Transverse colon (tissue), 4 donors: Measurements from ENCODE around the gene AFTPH. TPM values are rescaled to one million over a fixed set of nuclear protein-coding genes. Genes with fewer than 3 reads are reported as not detected.
A peak's percentile ranks its signal among the peaks of the same experiment; 100 is the strongest.

ENCODE experiments used
- DNase-seq: peaks from one replicate; pipeline ENCODE4 v3.0.0-alpha.2; 2019
- H3K27ac ChIP-seq, 4 donors: fragments of 200-600 bp; sonication (generic); 2 replicates each; pipeline ENCODE4 v1.5.1; 2016 to 2018; ENCODE audit warnings: inconsistent platforms in 4 of 4
- H3K27me3 ChIP-seq: fragments of 200-600 bp; sonication (generic); 2 replicates; pipeline ENCODE4 v1.5.1; 2017; ENCODE audit warnings: inconsistent platforms
- H3K36me3 ChIP-seq, 4 donors: fragments of 200-600 bp; sonication (generic); 2 replicates each; pipeline ENCODE4 v1.5.1; 2017 to 2019; ENCODE audit warnings: inconsistent platforms in 4 of 4
- H3K4me1 ChIP-seq, 4 donors: fragments of 200-600 bp; sonication (generic); 2 replicates each; pipeline ENCODE4 v1.5.1; 2017 to 2020; ENCODE audit warnings: inconsistent platforms in 4 of 4
- H3K4me3 ChIP-seq, 4 donors: fragments of 200-600 bp; sonication (generic); 1 replicate in 1 of 4; 2 replicates in 3 of 4; pipeline versions ENCODE4 v1.5.1 to v1.6.1; 2017 to 2019; ENCODE audit warnings: inconsistent platforms in 4 of 4
- H3K9me3 ChIP-seq, 2 donors: fragments of 200-600 bp; sonication (generic); 2 replicates each; pipeline ENCODE4 v1.5.1; 2017 to 2019; ENCODE audit warnings: inconsistent platforms in 2 of 2
- EP300 ChIP-seq: sonication (generic); formaldehyde crosslinking; IDR thresholded peaks from one replicate; pipeline ENCODE4 v1.6.1; 2017; ENCODE audit warnings: antibody characterized with exemption, low read depth
- POLR2A ChIP-seq: fragments of 450-650 bp; IDR thresholded peaks from one replicate; pipeline ENCODE4 v1.6.1; 2016; ENCODE audit warnings: antibody characterized with exemption, mild to moderate bottlenecking, moderate library complexity
- POLR2AphosphoS5 ChIP-seq, 3 donors: sonication (generic); formaldehyde crosslinking; IDR thresholded peaks; one replicate each; pipeline ENCODE4 v1.6.1; 2016; ENCODE audit warnings: antibody characterized with exemption in 3 of 3
- WGBS, 2 donors: methylation state at CpG; one replicate each; pipeline ENCODE4 v1.1.5; 2018; ENCODE audit warnings: low coverage in 1 of 2; 5-methylcytosine and 5-hydroxymethylcytosine counted together
- in situ Hi-C, 4 donors: fragments of 200-750 bp; cut with MboI; loops; one replicate each; pipeline versions ENCODE4 v1.15.0 to v1.15.1; 2017; ENCODE audit warnings: low sequenced_read_pairs in 3 of 4, low pct_ligation_motif_present in 1 of 4, low pct_unique_long_range_greater_than_20kb in 1 of 4
- intact Hi-C: fragments of 100-400 bp; cut with DNase I; formaldehyde crosslinking; loops from one replicate; pipeline ENCODE4 v1.15.1; 2023; ENCODE audit warnings: low total_unique reads
- total RNA-seq, 4 donors: library from RNA; depleted of rRNA; stranded (reverse); fragments of >200 nt; gene quantifications; one replicate each; pipeline ENCODE4 v1.1.0, GENCODE V29; 2016
- TF ChIP-seq, protein P1 (sequence below), 5 experiments: fragments of 200-600 bp in 3 of 5; fragments of 450-650 bp in 2 of 5; sonication (generic) in 3 of 5; IDR thresholded peaks; 1 replicate in 2 of 5; 2 replicates in 3 of 5; pipeline ENCODE4 v1.5.1; 2016 to 2017; ENCODE audit warnings: antibody characterized with exemption in 5 of 5, inconsistent platforms in 3 of 5, mild to moderate bottlenecking in 2 of 5, moderate library complexity in 1 of 5

AFTPH gene
- total RNA-seq, 4 donors from 2014 or later = 42.3 to 123 (median 70.2) TPM

DNA sequence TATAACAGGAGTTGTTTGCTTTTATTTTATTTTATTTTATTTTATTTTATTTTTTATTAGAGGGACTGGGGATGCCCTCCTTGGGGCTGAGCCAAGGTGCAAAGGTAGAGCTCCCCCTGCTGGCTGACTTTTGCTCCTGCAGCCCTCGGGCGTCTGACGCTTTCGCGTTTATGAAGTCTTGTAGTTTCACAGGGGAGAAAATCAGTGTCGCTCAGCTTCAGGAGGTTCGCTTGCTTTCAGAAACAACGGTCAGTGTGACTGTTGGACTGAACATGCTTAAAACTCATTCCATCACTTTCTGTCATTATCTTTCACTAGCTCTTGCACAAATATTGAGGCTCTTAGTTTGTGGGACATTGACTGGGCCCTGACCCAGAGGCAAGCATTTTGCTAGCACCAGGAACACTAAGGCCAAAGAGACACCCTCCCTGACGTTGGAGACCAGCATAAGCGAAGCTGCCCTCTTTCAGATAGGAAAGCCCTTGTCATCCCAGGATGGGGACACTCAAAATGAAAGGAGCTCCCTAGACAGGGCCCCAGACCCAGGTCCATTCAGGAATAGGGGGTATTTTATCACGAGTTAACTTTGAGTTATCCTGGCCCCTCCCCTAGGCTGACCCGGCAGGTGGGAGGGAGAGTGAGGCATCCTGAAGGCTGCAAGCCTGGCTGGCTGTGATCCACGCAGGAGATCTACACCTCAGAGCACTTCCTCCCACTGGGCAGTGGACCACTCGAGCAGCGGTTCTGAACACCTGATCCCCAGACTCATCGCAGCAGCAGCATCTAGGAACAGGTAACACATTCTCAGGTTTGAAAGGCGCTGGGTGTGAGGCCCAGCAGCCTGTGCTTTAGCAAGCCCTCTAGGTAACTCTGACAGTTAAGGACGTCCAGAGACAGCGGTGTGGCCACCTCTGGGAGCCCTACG, 35.8 kb upstream of the AFTPH start:
- peaks cover 0 to 14% (median 5%) of the 10 kb centered on the region in 4 donors for H3K4me1 ChIP-seq
- in situ Hi-C loops = loop anchor here (5.0 to 25.0 kb wide), 4 partner anchors 144 to 451 kb away; no protein-coding TSS in a partner anchor

GRCh38 chr2:64489081-64489751, 34.9 kb upstream of the AFTPH start:
- Histone ChIP-seq H3K9me3 (no peaks in the 10 kb centered on the region), H3K4me3 (no peak overlapping the region), H3K36me3 (no peaks in the 10 kb centered on the region), H3K27me3 (no peaks in the 10 kb centered on the region), H3K27ac (no peak overlapping the region), H3K4me1 (peaks cover 0 to 14% (median 5%) of the 10 kb centered on the region in 4 donors)
- in situ Hi-C loops (loop anchor here (5.0 to 25.0 kb wide), 4 partner anchors 144 to 452 kb away; no protein-coding TSS in a partner anchor), intact Hi-C loops (no loop called here)
- WGBS, 2 donors = 70% methylated on average over 2 to 5 of the region's 5 CpGs
- DNase-seq = no peak
- TF ChIP-seq, protein P1, sequence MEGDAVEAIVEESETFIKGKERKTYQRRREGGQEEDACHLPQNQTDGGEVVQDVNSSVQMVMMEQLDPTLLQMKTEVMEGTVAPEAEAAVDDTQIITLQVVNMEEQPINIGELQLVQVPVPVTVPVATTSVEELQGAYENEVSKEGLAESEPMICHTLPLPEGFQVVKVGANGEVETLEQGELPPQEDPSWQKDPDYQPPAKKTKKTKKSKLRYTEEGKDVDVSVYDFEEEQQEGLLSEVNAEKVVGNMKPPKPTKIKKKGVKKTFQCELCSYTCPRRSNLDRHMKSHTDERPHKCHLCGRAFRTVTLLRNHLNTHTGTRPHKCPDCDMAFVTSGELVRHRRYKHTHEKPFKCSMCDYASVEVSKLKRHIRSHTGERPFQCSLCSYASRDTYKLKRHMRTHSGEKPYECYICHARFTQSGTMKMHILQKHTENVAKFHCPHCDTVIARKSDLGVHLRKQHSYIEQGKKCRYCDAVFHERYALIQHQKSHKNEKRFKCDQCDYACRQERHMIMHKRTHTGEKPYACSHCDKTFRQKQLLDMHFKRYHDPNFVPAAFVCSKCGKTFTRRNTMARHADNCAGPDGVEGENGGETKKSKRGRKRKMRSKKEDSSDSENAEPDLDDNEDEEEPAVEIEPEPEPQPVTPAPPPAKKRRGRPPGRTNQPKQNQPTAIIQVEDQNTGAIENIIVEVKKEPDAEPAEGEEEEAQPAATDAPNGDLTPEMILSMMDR (IDR thresholded peaks at IDR 0.05) = no peak
- TF ChIP-seq POLR2AphosphoS5 (IDR thresholded peaks at IDR 0.05) = no peak

More for the DNA sequence above, 35.8 kb upstream of the AFTPH start:
- Histone ChIP-seq H3K36me3 (no peaks in the 10 kb centered on the region), H3K4me3 (no peak overlapping the region), H3K27me3 (no peaks in the 10 kb centered on the region), H3K27ac (no peak overlapping the region), H3K9me3 (no peaks in the 10 kb centered on the region)
- peak; percentile 78 for DNase-seq
- TF ChIP-seq, protein P1 (IDR thresholded peaks at IDR 0.05) = peak; percentile 96 to 99 (median 98)
- no peak for TF ChIP-seq EP300
- WGBS, 2 donors = 4 to 49% methylated on average over 7 to 20 of the region's 20 CpGs
- intact Hi-C loops = loop anchor here (1.0 kb wide), 1 partner anchor 157 kb away; no protein-coding TSS in a partner anchor

DNA sequence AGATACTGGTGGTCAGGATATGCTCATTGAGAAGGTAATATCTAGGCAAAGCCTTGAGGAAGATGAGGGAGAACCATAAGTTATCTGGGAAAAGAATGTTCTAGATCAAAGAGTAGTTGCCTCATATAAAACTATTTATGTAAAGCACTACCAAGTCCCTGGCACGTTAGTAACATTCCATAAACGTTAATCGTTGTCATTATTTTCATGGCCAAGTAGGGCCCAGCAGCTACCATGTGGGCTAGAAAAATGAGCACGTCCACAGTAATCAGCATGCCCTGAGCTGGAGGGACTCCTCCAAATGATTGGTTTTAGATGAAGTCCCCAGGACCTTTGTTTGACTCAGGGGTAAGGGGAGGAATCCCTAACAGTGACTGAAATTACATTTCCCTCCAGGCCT, 32.7 kb upstream of the AFTPH start:
- WGBS, 2 donors = 72% methylated on average over 4 of the region's 4 CpGs; no CpG with 5 or more reads in 1 of the 2 donors
- Histone ChIP-seq H3K4me3 (no peak overlapping the region), H3K9me3 (no peaks in the 10 kb centered on the region), H3K27me3 (no peaks in the 10 kb centered on the region), H3K36me3 (no peaks in the 10 kb centered on the region), H3K4me1 (peaks cover 0 to 7% (median 0%) of the 10 kb centered on the region in 4 donors), H3K27ac (no peak overlapping the region)
- intact Hi-C loops = no loop called here
- TF ChIP-seq POLR2A (no peak), POLR2AphosphoS5 (IDR thresholded peaks at IDR 0.05) (no peak), EP300 (no peak)
- TF ChIP-seq, protein P1 (IDR thresholded peaks at IDR 0.05) = no peak
- in situ Hi-C loops = loop anchor here in 2 of 4 donors (10.0 to 25.0 kb wide), 2 partner anchors 437 to 454 kb away; no protein-coding TSS in a partner anchor
- no peak for DNase-seq

DNA sequence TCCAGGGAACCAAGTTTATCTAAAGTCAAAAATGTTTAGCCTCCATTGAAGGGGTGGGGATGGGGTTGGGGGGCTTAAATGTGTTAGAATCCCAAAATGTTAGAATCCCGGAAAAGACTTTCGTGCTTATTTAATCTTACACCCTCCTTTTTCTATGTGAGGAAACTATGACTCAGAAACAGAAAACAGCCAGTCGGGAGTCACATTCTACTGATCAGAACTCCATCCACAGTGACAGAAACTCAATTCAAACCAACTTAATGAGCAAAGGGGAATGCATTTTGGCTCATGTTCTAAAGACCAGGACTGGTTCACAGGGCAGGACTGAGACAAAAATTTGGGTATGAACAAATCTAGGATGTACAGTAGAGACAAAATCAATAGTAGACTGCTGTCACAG, 31.9 kb upstream of the AFTPH start:
- WGBS, 2 donors = 70 to 84% methylated on average over 3 of the region's 3 CpGs
- TF ChIP-seq POLR2AphosphoS5 (IDR thresholded peaks at IDR 0.05) = no peak
- TF ChIP-seq, protein P1 (IDR thresholded peaks at IDR 0.05) = no peak
- TF ChIP-seq EP300 = no peak
- TF ChIP-seq POLR2A = no peak
- Histone ChIP-seq H3K4me1 (peaks cover 0 to 7% (median 0%) of the 10 kb centered on the region in 4 donors), H3K4me3 (no peak overlapping the region), H3K27ac (no peak overlapping the region), H3K9me3 (no peaks in the 10 kb centered on the region), H3K36me3 (no peaks in the 10 kb centered on the region), H3K27me3 (no peaks in the 10 kb centered on the region)
- intact Hi-C loops = no loop called here
- in situ Hi-C loops = loop anchor here in 2 of 4 donors (10.0 to 25.0 kb wide), 2 partner anchors 437 to 455 kb away; no protein-coding TSS in a partner anchor
- DNase-seq = no peak
